Gastrocnemius medialis (tissue), 4 donors: ENCODE measurements around the gene BAHCC1.

Experiments
- POLR2A ChIP-seq, 2 donors: fragments of 450-650 bp; IDR thresholded peaks; one replicate each; pipeline ENCODE4 v1.6.1; 2017; ENCODE audit warnings: antibody characterized with exemption in 2 of 2, mild to moderate bottlenecking in 2 of 2, moderate library complexity in 2 of 2
- TF ChIP-seq, protein P1 (sequence below), 5 experiments: fragments of 450-650 bp in 3 of 5; fragments of 200-600 bp in 2 of 5; sonication (generic) in 2 of 5; IDR thresholded peaks in 4 of 5; conservative IDR thresholded peaks in 1 of 5; 1 replicate in 4 of 5; 2 replicates in 1 of 5; pipeline ENCODE4 v1.5.1; 2016 to 2019; ENCODE audit warnings: antibody characterized with exemption in 5 of 5, mild to moderate bottlenecking in 3 of 5, moderate library complexity in 3 of 5

GRCh38 chr17:81508639-81509206, 113.5 kb downstream of the BAHCC1 start:
- TF ChIP-seq, protein P1, sequence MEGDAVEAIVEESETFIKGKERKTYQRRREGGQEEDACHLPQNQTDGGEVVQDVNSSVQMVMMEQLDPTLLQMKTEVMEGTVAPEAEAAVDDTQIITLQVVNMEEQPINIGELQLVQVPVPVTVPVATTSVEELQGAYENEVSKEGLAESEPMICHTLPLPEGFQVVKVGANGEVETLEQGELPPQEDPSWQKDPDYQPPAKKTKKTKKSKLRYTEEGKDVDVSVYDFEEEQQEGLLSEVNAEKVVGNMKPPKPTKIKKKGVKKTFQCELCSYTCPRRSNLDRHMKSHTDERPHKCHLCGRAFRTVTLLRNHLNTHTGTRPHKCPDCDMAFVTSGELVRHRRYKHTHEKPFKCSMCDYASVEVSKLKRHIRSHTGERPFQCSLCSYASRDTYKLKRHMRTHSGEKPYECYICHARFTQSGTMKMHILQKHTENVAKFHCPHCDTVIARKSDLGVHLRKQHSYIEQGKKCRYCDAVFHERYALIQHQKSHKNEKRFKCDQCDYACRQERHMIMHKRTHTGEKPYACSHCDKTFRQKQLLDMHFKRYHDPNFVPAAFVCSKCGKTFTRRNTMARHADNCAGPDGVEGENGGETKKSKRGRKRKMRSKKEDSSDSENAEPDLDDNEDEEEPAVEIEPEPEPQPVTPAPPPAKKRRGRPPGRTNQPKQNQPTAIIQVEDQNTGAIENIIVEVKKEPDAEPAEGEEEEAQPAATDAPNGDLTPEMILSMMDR (IDR thresholded peaks at IDR 0.05 in 4 of 5, conservative IDR thresholded peaks at IDR 0.05 in 1 of 5), result no peak
- TF ChIP-seq POLR2A (IDR thresholded peaks at IDR 0.05), result no peak
